Heart left ventricle (tissue), 16 donors: Measurements from ENCODE around the gene PALD1. TPM values are rescaled to one million over a fixed set of nuclear protein-coding genes. Genes with fewer than 3 reads are reported as not detected.
A peak's percentile ranks its signal among the peaks of the same experiment; 100 is the strongest.

Experiments used
- ATAC-seq, 4 donors: fragments of 200-7000 bp; cut with Tn5 transposase; one replicate each; pipeline ENCODE4 v1.9.1; 2020 to 2022; ENCODE audit warnings: moderate library complexity in 4 of 4, mild to moderate bottlenecking in 3 of 4, moderate number of reproducible peaks in 1 of 4
- DNase-seq, 5 donors: peaks; one replicate each; pipeline ENCODE4 v3.0.0-alpha.2; 2020
- H3K27ac ChIP-seq, 12 donors: fragments of 200-600 bp; sonication (generic) in 4 of 12; one replicate each; pipeline versions ENCODE4 v1.5.0 to v1.8.0; 2016 to 2022; ENCODE audit warnings: mild to moderate bottlenecking in 2 of 12
- H3K27me3 ChIP-seq, 9 donors: fragments of 200-600 bp; sonication (generic) in 2 of 9; one replicate each; pipeline versions ENCODE4 v1.5.1 to v1.8.0; 2016 to 2022; ENCODE audit warnings: mild to moderate bottlenecking in 3 of 9
- H3K36me3 ChIP-seq, 9 donors: fragments of 200-600 bp; sonication (generic) in 2 of 9; one replicate each; pipeline versions ENCODE4 v1.5.0 to v1.8.0; 2018 to 2022; ENCODE audit warnings: mild to moderate bottlenecking in 2 of 9
- H3K4me1 ChIP-seq, 12 donors: fragments of 200-600 bp; sonication (generic) in 4 of 12; one replicate each; pipeline versions ENCODE4 v1.5.0 to v1.8.0; 2016 to 2022; ENCODE audit warnings: mild to moderate bottlenecking in 3 of 12
- H3K4me3 ChIP-seq, 12 donors: fragments of 200-600 bp; sonication (generic) in 4 of 12; one replicate each; pipeline versions ENCODE4 v1.5.0 to v1.8.0; 2017 to 2022; ENCODE audit warnings: mild to moderate bottlenecking in 9 of 12, moderate library complexity in 4 of 12
- H3K9me3 ChIP-seq, 12 donors: fragments of 200-600 bp; sonication (generic) in 4 of 12; one replicate each; pipeline versions ENCODE4 v1.5.0 to v1.8.0; 2016 to 2022; ENCODE audit warnings: mild to moderate bottlenecking in 1 of 12
- POLR2A ChIP-seq, 2 donors: fragments of 450-650 bp; IDR thresholded peaks; one replicate each; pipeline ENCODE4 v1.6.1; 2017; ENCODE audit warnings: antibody characterized with exemption in 2 of 2, mild to moderate bottlenecking in 2 of 2, moderate library complexity in 2 of 2
- WGBS, 4 donors: extraction: QIAGEN DNeasy Blood & Tissue Kit in 2 of 4; methylation state at CpG; one replicate each; pipeline versions ENCODE4 v1.1.5 to v1.1.7; 2013 to 2018; 5-methylcytosine and 5-hydroxymethylcytosine counted together
- intact Hi-C, 10 donors: fragments of 100-400 bp; cut with DNase I; formaldehyde crosslinking; loops; one replicate each; pipeline versions ENCODE4 v1.11.1 to v1.14.2; 2022
- polyA plus RNA-seq, 2 donors: library from polyadenylated mRNA; stranded (reverse); fragments of 200-250 nt; gene quantifications; one replicate each; pipeline ENCODE4 v1.2.3, GENCODE V29; 2013
- total RNA-seq, 9 donors: library from RNA; depleted of rRNA in 2 of 9; stranded (reverse); fragments of >200 nt in 2 of 9; fragmentation: NEBNext Ultra II Directional in 3 of 9; extraction: Animal tissue kit (Norgen Biotek cat#: 25700) in 3 of 9; gene quantifications; one replicate each; pipeline versions ENCODE4 v1.1.0 to v1.2.4, GENCODE V29; 2016 to 2023
- TF ChIP-seq, protein P1 (sequence below), 12 donors: fragments of 200-600 bp; sonication (generic) in 4 of 12; IDR thresholded peaks; one replicate each; pipeline versions ENCODE4 v1.5.0 to v1.8.0; 2018 to 2022; ENCODE audit warnings: antibody characterized with exemption in 12 of 12, mild to moderate bottlenecking in 5 of 12
- donor health status: ischemic (EF 13 %, LVEDD 7.1; RV severe dilation, severe dysfunction).
- donor health status: healthy with polysubstance abuse.
- donor health status: DM: no; HTN: yes; CAD: no.
- donor health status: DM: no; HTN: no; CAD: no.
- donor health status: ischemic (EF 25% LVEDD 6.9; RV normal size, moderate dysfunction).
- donor health status: ischemic (EF 25% LVEDD 5.7; RV mildly dilated, moderate dysfunction).
- donor health status: healthy.
- donor health status: DM: yes; HTN: yes; CAD: no.
- donor health status: ischemic (EF 35%, LVEDD 5.7; RV mildly dilated, moderate dysfunction).
- donor health status: nonischemic (EF 11% LVEDD 7.7; RV severe dilation, severe dysfunction).
- donor health status: DM: yes; HTN: yes; CAD: no.
- donor health status: PGD.
- donor health status: ischemic (EF 29% LVEDD 5.4; RV normal size, mild dysfunction).
- donor health status: nonischemic (EF 23%, LVEDD 6.1; RV moderate dilation, normal function).

PALD1 gene
- total and polyA plus RNA-seq, 11 donors, result 2.7 to 12.3 (median 5.5) TPM

DNA sequence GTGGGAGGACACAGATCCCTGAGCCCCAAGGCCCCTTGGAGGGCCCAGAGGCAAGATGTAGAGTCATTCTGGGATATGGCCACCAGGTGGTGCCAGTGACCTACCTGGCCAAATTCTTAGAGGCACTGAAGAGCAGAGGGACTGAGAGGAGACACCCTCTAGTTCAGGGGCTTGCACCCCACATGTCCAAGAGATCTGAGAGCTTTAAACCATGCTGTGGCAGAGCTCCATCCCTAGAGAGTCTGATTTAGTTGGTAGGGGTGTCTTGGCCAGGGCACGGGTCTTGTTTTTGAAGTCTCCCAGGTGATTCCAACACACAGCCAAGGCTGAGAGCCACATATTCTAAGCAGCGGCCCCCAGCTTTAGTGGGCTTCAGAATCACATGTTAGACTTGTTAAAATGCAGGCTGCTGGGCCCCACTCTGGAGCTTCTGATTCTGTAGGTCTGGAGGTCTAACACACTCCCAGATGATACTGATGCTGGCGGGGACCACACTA is 71.4 kb downstream of the PALD1 start:
- intact Hi-C loops, result loop anchor here (1.0 to 10.0 kb wide), 12 partner anchors 89 to 332 kb away; partner anchors contain the start of genes ADAMTS14 (in 3 of the 10) and SGPL1 (in 1 of the 10)
- Histone ChIP-seq H3K27ac (no peak overlapping the region), H3K9me3 (no peaks in the 10 kb centered on the region), H3K4me3 (no peak overlapping the region), H3K4me1 (peaks cover 0 to 20% (median 2%) of the 10 kb centered on the region in 12 donors), H3K27me3 (no peaks in the 10 kb centered on the region), H3K36me3 (peaks cover 0 to 32% (median 12%) of the 10 kb centered on the region in 9 donors)
- TF ChIP-seq, protein P1, sequence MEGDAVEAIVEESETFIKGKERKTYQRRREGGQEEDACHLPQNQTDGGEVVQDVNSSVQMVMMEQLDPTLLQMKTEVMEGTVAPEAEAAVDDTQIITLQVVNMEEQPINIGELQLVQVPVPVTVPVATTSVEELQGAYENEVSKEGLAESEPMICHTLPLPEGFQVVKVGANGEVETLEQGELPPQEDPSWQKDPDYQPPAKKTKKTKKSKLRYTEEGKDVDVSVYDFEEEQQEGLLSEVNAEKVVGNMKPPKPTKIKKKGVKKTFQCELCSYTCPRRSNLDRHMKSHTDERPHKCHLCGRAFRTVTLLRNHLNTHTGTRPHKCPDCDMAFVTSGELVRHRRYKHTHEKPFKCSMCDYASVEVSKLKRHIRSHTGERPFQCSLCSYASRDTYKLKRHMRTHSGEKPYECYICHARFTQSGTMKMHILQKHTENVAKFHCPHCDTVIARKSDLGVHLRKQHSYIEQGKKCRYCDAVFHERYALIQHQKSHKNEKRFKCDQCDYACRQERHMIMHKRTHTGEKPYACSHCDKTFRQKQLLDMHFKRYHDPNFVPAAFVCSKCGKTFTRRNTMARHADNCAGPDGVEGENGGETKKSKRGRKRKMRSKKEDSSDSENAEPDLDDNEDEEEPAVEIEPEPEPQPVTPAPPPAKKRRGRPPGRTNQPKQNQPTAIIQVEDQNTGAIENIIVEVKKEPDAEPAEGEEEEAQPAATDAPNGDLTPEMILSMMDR (IDR thresholded peaks at IDR 0.05), result peak; percentile 82 to 97 (median 90)
- TF ChIP-seq POLR2A (IDR thresholded peaks at IDR 0.05), result no peak
- peak; percentile 49 to 76 (median 60) for DNase-seq
- ATAC-seq, result peak; percentile 63 to 77 (median 76)
- WGBS, 4 donors, result 64 to 80% (median 78%) methylated on average over 3 of the region's 3 CpGs

DNA sequence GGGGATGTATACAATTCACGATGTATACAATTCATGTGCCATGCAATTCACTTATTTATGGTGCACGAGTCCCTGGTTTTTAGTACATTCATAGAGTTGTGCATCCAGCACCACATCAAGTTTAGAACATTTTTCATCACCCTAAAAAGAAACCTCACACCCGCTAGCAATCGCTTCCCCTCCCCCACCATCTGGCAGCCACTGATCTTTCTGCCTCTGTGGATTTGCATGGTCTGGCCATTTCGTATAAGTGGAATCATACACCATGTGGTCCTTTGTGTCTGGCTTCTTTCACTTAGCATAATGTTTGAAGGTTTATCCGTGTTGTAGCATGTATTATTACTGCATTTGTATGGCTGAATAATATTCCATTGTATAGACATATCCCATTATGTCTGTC is 71.9 kb downstream of the PALD1 start:
- no peak overlapping the region for H3K27ac ChIP-seq
- intact Hi-C loops, result loop anchor here (1.0 to 10.0 kb wide), 9 partner anchors 124 to 332 kb away; partner anchors contain the start of gene ADAMTS14 (in 3 of the 10)
- no peaks in the 10 kb centered on the region for H3K9me3 ChIP-seq
- ATAC-seq, result no peak
- peaks cover 0 to 20% (median 2%) of the 10 kb centered on the region in 12 donors for H3K4me1 ChIP-seq
- H3K36me3 ChIP-seq, result peaks cover 0 to 32% (median 12%) of the 10 kb centered on the region in 9 donors
- H3K4me3 ChIP-seq, result no peak overlapping the region
- 77 to 86% (median 82%) methylated on average over 6 of the region's 6 CpGs for WGBS, 4 donors
- DNase-seq, result no peak
- no peaks in the 10 kb centered on the region for H3K27me3 ChIP-seq
- TF ChIP-seq, protein P1 (IDR thresholded peaks at IDR 0.05), result no peak

DNA sequence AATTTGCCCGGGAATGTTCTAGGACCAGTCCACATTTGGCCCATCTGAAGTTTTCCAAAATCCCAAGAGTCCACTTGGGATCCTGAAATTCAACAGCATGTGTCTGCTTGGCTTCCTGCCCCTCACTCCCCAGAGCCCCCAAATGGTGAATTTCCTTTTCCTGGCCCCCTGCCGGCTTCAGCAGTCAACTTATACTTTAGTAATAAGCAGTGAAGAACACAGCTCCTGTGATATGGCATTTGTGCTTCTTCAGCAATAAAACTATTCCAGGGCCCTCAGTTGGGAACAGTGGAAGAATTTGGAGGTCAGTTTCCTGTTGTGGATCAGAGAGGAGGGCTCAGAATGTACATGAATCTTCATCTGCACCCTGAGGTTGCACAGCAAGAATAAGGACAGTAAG is 72.9 kb downstream of the PALD1 start:
- Histone ChIP-seq H3K9me3 (no peaks in the 10 kb centered on the region), H3K27me3 (no peaks in the 10 kb centered on the region), H3K4me1 (peaks cover 0 to 20% (median 1%) of the 10 kb centered on the region in 12 donors), H3K4me3 (no peak overlapping the region), H3K36me3 (peaks cover 0 to 32% (median 12%) of the 10 kb centered on the region in 9 donors), H3K27ac (no peak overlapping the region)
- WGBS, 4 donors, result 27 to 52% (median 37%) methylated on average over 2 of the region's 2 CpGs
- no peak for ATAC-seq
- intact Hi-C loops, result loop anchor here in 8 of 10 donors (2.0 to 10.0 kb wide), 6 partner anchors 123 to 331 kb away; partner anchors contain the start of gene ADAMTS14 (in 3 of the 8)
- TF ChIP-seq POLR2A (IDR thresholded peaks at IDR 0.05), result no peak
- TF ChIP-seq, protein P1 (IDR thresholded peaks at IDR 0.05), result no peak
- DNase-seq, result peak in 1 of 5 donors; percentile 39

DNA sequence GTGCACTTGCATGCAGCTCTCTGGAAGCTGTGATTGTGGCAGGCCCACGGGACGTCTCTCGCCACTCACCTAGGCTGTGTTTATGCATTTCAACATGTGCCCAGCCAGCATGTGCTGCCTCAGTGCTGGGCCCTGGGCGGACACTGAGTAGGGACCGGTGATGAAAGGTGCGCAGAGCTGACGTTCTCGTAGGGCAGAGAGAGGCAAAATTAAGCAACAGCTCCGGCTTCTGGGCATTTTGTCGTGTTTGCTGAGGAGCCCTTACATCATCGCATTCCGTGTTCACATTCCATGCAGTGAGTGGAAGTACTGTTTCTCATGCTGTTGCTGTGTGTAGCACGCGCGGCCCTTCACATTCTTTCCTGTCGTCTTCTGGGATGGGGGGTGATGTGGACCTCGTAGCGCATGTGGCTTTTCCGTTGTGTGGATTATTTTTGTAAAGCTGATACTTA is 73.4 kb downstream of the PALD1 start:
- intact Hi-C loops, result loop anchor here in 8 of 10 donors (2.0 to 10.0 kb wide), 6 partner anchors 123 to 330 kb away; partner anchors contain the start of gene ADAMTS14 (in 3 of the 8)
- H3K9me3 ChIP-seq, result no peaks in the 10 kb centered on the region
- H3K27me3 ChIP-seq, result no peaks in the 10 kb centered on the region
- H3K4me1 ChIP-seq, result peaks cover 0 to 20% (median 0%) of the 10 kb centered on the region in 12 donors
- no peak overlapping the region for H3K27ac ChIP-seq
- no peak overlapping the region for H3K4me3 ChIP-seq
- TF ChIP-seq, protein P1 (IDR thresholded peaks at IDR 0.05), result no peak
- no peak for TF ChIP-seq POLR2A (IDR thresholded peaks at IDR 0.05)
- ATAC-seq, result peak; percentile 28 to 50 (median 43)
- 71 to 88% (median 82%) methylated on average over 19 of the region's 19 CpGs for WGBS, 4 donors
- peak in 2 of 5 donors; percentile 14 to 47 for DNase-seq
- peaks cover 0 to 31% (median 12%) of the 10 kb centered on the region in 9 donors for H3K36me3 ChIP-seq
